ENCODE data around the gene CRKL.
"Not testable (repeated sequence)": the region's sequence is repeated elsewhere in the genome, so short reads cannot be mapped to it uniquely, and the experiment has no call there.

Gene CRKL

DNA sequence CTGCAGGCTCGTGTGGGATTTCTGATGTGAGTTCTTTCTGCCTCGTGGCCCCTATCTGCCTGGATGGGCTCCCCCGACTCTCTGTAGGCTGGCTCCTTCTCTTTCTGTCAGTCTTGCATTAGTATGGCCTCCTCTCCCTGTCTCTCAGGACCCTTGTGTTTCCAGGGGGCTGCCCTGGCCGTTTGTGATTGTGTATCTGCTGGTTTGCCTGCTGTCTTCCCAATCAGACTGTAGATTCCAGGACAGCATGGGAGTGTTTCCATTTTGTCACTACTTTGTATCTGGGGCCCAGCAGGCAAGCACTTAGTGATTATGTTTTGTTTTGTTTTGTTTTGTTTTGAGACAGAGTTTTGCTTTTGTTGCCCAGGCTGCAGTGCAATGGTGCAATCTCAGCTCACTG, 32.8 kb upstream of the CRKL start:
- Histone ChIP-seq H3K36me3 (ENCODE audit: control insufficient read depth in 5 of 5, insufficient read depth in 5 of 5, low read length in 5 of 5) (peaks cover 14 to 72% (median 62%) of the 10 kb centered on the region in 5 donors), H3K4me3 (ENCODE audit: low read depth in 1 of 5, low read length in 5 of 5) (no peak overlapping the region), H3K4me1 (ENCODE audit: control insufficient read depth in 5 of 5, insufficient read depth in 5 of 5, low read length in 5 of 5) (peaks cover 0 to 7% (median 3%) of the 10 kb centered on the region in 5 donors), H3K27me3 (ENCODE audit: control insufficient read depth in 5 of 5, insufficient read depth in 4 of 5, low read length in 5 of 5) (no peaks in the 10 kb centered on the region), H3K27ac (ENCODE audit: low read depth, low read length) (no peak overlapping the region), H3K9me3 (ENCODE audit: control insufficient read depth in 5 of 5, low read length in 5 of 5) (no peaks in the 10 kb centered on the region), H3K9ac (ENCODE audit: low read length in 5 of 5) (no peak overlapping the region)

DNA sequence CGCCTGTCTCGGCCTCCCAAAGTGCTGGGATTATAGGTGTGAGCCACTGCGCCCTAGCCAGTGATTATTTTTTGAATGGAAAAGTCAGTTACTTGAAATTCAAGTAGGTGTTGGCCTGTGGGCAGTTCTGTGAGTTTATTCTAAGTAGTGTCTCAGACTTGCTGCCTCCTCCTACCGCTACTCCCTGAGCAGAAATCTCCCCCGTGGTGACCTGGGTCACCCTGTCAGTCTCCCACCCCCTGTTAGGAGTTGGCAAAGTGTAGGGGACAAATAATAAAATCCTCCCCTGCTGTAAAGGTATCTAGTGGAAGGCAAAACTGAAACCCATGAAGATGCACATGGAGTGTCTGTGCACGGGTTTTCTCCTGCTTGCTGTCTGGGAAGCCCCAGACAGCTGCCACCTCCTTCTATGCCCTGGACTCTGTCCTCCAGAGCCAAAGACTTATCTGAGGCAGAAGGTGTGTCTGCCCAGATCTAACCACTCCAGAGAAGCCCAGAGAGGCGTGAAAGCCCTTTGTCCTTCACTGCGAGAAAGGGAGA, 32.1 kb upstream of the CRKL start:
- peaks cover 17 to 79% (median 68%) of the 10 kb centered on the region in 5 donors for H3K36me3 ChIP-seq (ENCODE audit: control insufficient read depth in 5 of 5, insufficient read depth in 5 of 5, low read length in 5 of 5)

DNA sequence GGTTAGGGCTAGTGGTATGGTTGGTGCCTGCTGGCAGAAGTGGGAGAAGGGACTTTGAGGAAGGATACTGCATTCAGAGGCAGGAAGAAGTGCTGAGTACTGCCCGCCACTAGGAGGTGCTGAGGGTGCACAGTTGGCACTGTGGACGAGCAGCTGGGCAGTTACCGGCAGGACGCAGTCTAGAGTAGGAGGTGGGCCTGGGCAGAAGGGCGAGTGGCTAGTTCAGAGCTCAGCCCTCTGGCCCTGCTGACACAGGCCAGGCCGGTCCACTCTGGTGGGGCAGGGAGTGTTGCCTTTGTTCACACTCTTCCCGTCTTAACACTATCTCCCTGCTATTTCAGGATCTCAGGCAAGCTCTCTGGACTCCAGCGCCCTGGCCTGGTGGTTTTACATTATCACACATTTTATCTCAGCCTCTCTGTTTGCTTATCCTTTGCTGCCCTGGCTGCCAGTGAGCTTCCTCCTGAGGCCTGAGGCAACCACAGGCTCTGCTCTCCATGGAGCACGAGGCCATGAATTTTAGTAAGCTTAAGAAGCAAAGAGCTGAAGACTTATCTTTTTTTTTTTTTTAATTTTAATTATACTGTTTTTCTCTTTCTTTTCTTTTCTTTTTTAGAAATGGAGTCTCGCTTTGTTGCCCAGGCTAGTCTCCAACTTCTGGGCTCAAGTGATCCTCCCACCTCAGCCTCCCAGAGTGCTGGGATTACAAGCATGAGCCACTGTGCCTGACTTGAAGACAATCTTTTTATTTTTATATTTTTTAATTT, 31.5 kb upstream of the CRKL start:
- H3K4me1 ChIP-seq (ENCODE audit: control insufficient read depth in 5 of 5, insufficient read depth in 5 of 5, low read length in 5 of 5) = peaks cover 0 to 7% (median 3%) of the 10 kb centered on the region in 5 donors
- no peaks in the 10 kb centered on the region for H3K9me3 ChIP-seq (ENCODE audit: control insufficient read depth in 5 of 5, low read length in 5 of 5)
- H3K27me3 ChIP-seq (ENCODE audit: control insufficient read depth in 5 of 5, insufficient read depth in 4 of 5, low read length in 5 of 5) = no peaks in the 10 kb centered on the region
- H3K4me3 ChIP-seq (ENCODE audit: low read depth in 1 of 5, low read length in 5 of 5) = no peak overlapping the region
- peak overlapping the region in 1 of 5 donors; percentile 64 for H3K9ac ChIP-seq (ENCODE audit: low read length in 5 of 5)
- H3K36me3 ChIP-seq (ENCODE audit: control insufficient read depth in 5 of 5, insufficient read depth in 5 of 5, low read length in 5 of 5) = peaks cover 17 to 78% (median 70%) of the 10 kb centered on the region in 5 donors
- peak overlapping the region; percentile 17 for H3K27ac ChIP-seq (ENCODE audit: low read depth, low read length)

More for the DNA sequence above, 32.1 kb upstream of the CRKL start:
- Histone ChIP-seq H3K27ac (ENCODE audit: low read depth, low read length) (peak overlapping the region; percentile 17), H3K4me3 (ENCODE audit: low read depth in 1 of 5, low read length in 5 of 5) (no peak overlapping the region), H3K9ac (ENCODE audit: low read length in 5 of 5) (no peak overlapping the region), H3K9me3 (ENCODE audit: control insufficient read depth in 5 of 5, low read length in 5 of 5) (no peaks in the 10 kb centered on the region), H3K4me1 (ENCODE audit: control insufficient read depth in 5 of 5, insufficient read depth in 5 of 5, low read length in 5 of 5) (peaks cover 0 to 7% (median 3%) of the 10 kb centered on the region in 5 donors), H3K27me3 (ENCODE audit: control insufficient read depth in 5 of 5, insufficient read depth in 4 of 5, low read length in 5 of 5) (no peaks in the 10 kb centered on the region)

DNA sequence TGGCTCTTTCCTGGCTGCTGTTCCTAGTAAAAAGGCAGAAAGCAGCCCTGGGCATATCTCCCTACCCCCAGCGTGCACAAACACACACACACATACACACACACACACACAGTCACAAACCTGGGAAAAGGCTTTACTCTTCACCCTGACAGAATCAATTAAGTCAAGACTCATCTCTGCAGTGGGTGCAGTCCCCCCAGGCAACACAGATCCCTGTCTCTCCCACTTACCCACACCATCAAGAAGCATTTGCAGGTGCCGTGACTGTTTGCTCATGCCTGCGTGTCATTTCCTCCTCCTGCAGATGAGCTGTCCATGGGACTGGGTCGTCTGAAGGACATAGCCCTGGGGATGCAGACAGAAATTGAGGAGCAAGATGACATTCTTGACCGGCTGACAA, 29.8 kb upstream of the CRKL start:
- Histone ChIP-seq H3K36me3 (ENCODE audit: control insufficient read depth in 5 of 5, insufficient read depth in 5 of 5, low read length in 5 of 5) (peaks cover 17 to 62% (median 56%) of the 10 kb centered on the region in 5 donors), H3K4me3 (ENCODE audit: low read depth in 1 of 5, low read length in 5 of 5) (no peak overlapping the region), H3K4me1 (ENCODE audit: control insufficient read depth in 5 of 5, insufficient read depth in 5 of 5, low read length in 5 of 5) (peaks cover 0 to 7% (median 3%) of the 10 kb centered on the region in 5 donors), H3K9me3 (ENCODE audit: control insufficient read depth in 5 of 5, low read length in 5 of 5) (no peaks in the 10 kb centered on the region), H3K27me3 (ENCODE audit: control insufficient read depth in 5 of 5, insufficient read depth in 4 of 5, low read length in 5 of 5) (no peaks in the 10 kb centered on the region), H3K9ac (ENCODE audit: low read length in 5 of 5) (no peak overlapping the region), H3K27ac (ENCODE audit: low read depth, low read length) (no peak overlapping the region)

DNA sequence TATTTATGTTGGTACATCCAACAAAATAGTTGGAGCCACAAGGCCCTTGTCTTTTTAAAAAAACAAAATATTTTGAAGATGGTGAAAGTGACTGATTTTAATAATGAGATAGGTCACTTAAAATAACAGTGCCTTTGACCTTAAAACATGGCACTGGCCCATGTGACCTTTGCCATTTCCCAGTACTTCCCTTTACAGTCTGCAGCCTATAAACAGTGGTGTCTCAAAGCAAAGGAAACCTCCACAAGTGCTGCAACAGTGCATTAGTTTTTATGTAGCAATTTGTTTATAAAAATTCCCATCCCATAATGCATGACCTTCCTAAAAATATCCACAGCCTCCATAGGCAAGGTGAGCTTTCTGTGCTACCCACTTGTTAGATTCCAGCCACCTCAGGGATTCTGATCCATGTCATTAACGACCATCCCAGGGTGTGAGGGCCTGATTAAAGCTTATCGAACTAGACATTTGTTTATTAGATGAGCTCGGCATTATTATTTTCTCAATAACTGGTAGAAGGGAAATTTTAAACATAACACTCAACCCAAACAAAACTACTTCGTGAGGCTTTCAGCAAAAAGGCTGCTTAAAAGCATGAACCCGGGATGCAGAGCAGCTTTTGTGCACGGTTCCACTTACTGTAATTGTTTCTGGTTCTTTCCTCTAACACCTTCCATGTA, 28.0 kb upstream of the CRKL start:
- Histone ChIP-seq H3K4me3 (ENCODE audit: low read depth in 1 of 5, low read length in 5 of 5) (no peak overlapping the region), H3K27ac (ENCODE audit: low read depth, low read length) (no peak overlapping the region), H3K9ac (ENCODE audit: low read length in 5 of 5) (no peak overlapping the region), H3K27me3 (ENCODE audit: control insufficient read depth in 5 of 5, insufficient read depth in 4 of 5, low read length in 5 of 5) (no peaks in the 10 kb centered on the region), H3K9me3 (ENCODE audit: control insufficient read depth in 5 of 5, low read length in 5 of 5) (no peaks in the 10 kb centered on the region), H3K4me1 (ENCODE audit: control insufficient read depth in 5 of 5, insufficient read depth in 5 of 5, low read length in 5 of 5) (peaks cover 0 to 7% (median 3%) of the 10 kb centered on the region in 5 donors), H3K36me3 (ENCODE audit: control insufficient read depth in 5 of 5, insufficient read depth in 5 of 5, low read length in 5 of 5) (peaks cover 17 to 45% (median 40%) of the 10 kb centered on the region in 5 donors)

DNA sequence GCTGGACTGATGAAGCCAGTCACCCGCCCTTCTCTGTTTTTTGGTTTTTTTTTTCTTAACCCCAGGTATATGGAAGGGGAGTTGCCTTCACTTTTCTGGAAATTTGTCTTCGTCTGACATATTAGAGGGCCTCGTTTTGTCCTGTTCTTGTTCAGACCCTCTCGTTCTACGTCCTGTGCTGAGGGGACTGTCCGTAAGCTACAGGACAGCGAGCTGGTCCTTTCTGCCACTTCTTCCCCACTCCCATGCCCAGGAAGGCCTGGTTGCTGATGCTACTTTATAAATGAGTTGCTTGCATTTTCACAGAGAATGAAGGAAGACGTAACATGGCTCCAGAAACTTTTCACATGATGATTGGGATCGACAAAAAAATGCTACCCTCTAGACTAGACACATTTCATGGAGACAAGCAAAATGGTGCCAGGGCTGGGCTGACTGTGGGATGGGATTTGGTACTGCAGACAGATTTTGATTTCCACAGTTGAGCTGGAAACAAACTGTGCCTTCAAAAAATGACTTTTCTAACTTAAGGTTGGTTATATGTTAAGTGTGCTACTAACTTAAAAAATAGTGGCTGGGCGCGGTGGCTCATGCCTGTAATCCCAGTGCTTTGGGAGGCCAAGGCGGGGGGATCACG, 27.2 kb upstream of the CRKL start:
- H3K27ac ChIP-seq (ENCODE audit: low read depth, low read length) = no peak overlapping the region
- H3K9ac ChIP-seq (ENCODE audit: low read length in 5 of 5) = no peak overlapping the region
- H3K9me3 ChIP-seq (ENCODE audit: control insufficient read depth in 5 of 5, low read length in 5 of 5) = no peaks in the 10 kb centered on the region
- H3K36me3 ChIP-seq (ENCODE audit: control insufficient read depth in 5 of 5, insufficient read depth in 5 of 5, low read length in 5 of 5) = peaks cover 17 to 36% (median 35%) of the 10 kb centered on the region in 5 donors
- H3K4me1 ChIP-seq (ENCODE audit: control insufficient read depth in 5 of 5, insufficient read depth in 5 of 5, low read length in 5 of 5) = peaks cover 0 to 7% (median 3%) of the 10 kb centered on the region in 5 donors
- no peaks in the 10 kb centered on the region for H3K27me3 ChIP-seq (ENCODE audit: control insufficient read depth in 5 of 5, insufficient read depth in 4 of 5, low read length in 5 of 5)
- no peak overlapping the region for H3K4me3 ChIP-seq (ENCODE audit: low read depth in 1 of 5, low read length in 5 of 5)

DNA sequence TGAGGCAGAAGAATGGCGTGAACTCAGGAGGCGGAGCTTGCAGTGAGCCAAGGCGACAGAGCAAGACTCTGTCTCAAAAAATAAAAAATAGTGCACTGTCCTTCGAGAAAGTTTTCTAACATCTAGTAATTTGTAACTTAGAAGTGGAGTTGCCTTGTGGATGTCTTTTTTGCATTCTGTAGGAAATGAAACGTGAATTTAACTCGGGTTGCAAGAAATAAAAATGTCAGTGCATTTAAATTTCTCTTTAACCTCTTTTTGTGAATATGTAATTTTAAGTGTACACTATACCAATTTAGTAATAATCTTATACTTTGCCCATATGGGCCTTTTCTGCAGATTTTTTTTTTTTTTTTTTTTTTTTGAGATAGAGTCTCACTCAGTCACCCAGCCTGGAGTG, 26.2 kb upstream of the CRKL start:
- no peak overlapping the region for H3K9ac ChIP-seq (ENCODE audit: low read length in 5 of 5)
- no peaks in the 10 kb centered on the region for H3K27me3 ChIP-seq (ENCODE audit: control insufficient read depth in 5 of 5, insufficient read depth in 4 of 5, low read length in 5 of 5)
- H3K9me3 ChIP-seq (ENCODE audit: control insufficient read depth in 5 of 5, low read length in 5 of 5) = no peaks in the 10 kb centered on the region
- no peak overlapping the region for H3K27ac ChIP-seq (ENCODE audit: low read depth, low read length)
- peaks cover 17 to 33% (median 31%) of the 10 kb centered on the region in 5 donors for H3K36me3 ChIP-seq (ENCODE audit: control insufficient read depth in 5 of 5, insufficient read depth in 5 of 5, low read length in 5 of 5)
- H3K4me1 ChIP-seq (ENCODE audit: control insufficient read depth in 5 of 5, insufficient read depth in 5 of 5, low read length in 5 of 5) = no peaks in the 10 kb centered on the region
- H3K4me3 ChIP-seq (ENCODE audit: low read depth in 1 of 5, low read length in 5 of 5) = no peak overlapping the region

DNA sequence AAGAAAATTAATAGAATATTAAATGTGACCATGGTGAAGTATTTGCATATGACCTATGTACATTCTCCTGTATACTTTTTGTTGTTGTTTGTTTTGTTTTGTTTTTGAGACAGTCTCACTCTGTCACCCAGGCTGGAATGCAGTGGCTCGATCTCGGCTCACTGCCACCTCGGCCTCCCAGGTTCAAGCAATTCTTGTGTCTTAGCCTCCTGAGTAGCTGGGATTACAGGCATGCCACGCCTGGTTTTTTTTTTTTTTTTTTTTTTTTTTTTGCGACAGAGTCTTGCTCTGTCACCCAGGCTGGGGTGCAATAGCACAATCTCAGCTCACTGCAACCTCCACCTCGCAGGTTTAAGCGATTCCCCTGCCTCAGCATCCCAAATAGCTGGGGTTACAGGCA, 19.5 kb upstream of the CRKL start:
- H3K27me3 ChIP-seq (ENCODE audit: control insufficient read depth in 5 of 5, insufficient read depth in 4 of 5, low read length in 5 of 5); H3K27ac ChIP-seq (ENCODE audit: low read depth, low read length); H3K4me1 ChIP-seq (ENCODE audit: control insufficient read depth in 5 of 5, insufficient read depth in 5 of 5, low read length in 5 of 5); H3K4me3 ChIP-seq (ENCODE audit: low read depth in 1 of 5, low read length in 5 of 5); H3K9ac ChIP-seq (ENCODE audit: low read length in 5 of 5); H3K9me3 ChIP-seq (ENCODE audit: control insufficient read depth in 5 of 5, low read length in 5 of 5); H3K36me3 ChIP-seq (ENCODE audit: control insufficient read depth in 5 of 5, insufficient read depth in 5 of 5, low read length in 5 of 5): not testable (repeated sequence)

DNA sequence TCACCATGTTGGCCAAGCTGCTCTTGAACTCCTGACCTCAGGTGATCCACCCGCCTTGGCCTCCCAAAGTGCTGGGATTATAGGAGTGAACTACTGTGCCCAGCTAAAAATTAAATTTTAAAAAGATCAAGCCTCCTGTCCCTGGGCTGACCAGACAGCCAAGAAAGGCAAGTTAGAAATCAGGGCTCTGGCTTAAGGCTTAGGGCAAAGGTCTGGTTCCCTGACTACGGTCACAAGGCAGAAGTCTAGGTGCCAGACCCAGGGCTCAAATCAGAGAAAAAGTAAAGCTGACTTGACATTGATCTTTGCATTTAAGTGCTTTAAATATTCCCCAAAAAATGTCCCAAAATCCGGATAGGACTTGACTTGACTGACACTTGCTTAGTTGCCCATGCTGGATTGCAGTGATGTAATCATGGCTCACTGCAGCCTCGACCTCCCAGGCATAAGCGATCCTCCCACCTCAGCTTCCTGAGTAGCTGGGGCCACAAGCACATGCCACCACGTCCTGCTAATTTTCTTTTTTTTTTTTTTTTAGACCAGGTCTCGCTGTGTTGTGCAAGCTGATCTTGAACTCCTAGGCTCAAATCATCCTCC, 17.3 kb upstream of the CRKL start:
- no peaks in the 10 kb centered on the region for H3K27me3 ChIP-seq (ENCODE audit: control insufficient read depth in 5 of 5, insufficient read depth in 4 of 5, low read length in 5 of 5)
- no peaks in the 10 kb centered on the region for H3K36me3 ChIP-seq (ENCODE audit: control insufficient read depth in 5 of 5, insufficient read depth in 5 of 5, low read length in 5 of 5)
- no peak overlapping the region for H3K27ac ChIP-seq (ENCODE audit: low read depth, low read length)
- no peak overlapping the region for H3K4me3 ChIP-seq (ENCODE audit: low read depth in 1 of 5, low read length in 5 of 5)
- H3K9me3 ChIP-seq (ENCODE audit: control insufficient read depth in 5 of 5, low read length in 5 of 5) = no peaks in the 10 kb centered on the region
- H3K9ac ChIP-seq (ENCODE audit: low read length in 5 of 5) = no peak overlapping the region
- H3K4me1 ChIP-seq (ENCODE audit: control insufficient read depth in 5 of 5, insufficient read depth in 5 of 5, low read length in 5 of 5) = peaks cover 0 to 5% (median 0%) of the 10 kb centered on the region in 5 donors

All from subcutaneous abdominal adipose tissue (tissue), 5 donors.